Measurements from ENCODE around the gene BDH1. TPM values are rescaled to one million over a fixed set of nuclear protein-coding genes. Genes with fewer than 3 reads are reported as not detected.

Gene BDH1
- total and polyA plus RNA-seq, 2 of the 8 experiments (the other 6 are each of a cell fraction or from before 2014, with no cell fraction given): 27.2 to 28.1 TPM

DNA sequence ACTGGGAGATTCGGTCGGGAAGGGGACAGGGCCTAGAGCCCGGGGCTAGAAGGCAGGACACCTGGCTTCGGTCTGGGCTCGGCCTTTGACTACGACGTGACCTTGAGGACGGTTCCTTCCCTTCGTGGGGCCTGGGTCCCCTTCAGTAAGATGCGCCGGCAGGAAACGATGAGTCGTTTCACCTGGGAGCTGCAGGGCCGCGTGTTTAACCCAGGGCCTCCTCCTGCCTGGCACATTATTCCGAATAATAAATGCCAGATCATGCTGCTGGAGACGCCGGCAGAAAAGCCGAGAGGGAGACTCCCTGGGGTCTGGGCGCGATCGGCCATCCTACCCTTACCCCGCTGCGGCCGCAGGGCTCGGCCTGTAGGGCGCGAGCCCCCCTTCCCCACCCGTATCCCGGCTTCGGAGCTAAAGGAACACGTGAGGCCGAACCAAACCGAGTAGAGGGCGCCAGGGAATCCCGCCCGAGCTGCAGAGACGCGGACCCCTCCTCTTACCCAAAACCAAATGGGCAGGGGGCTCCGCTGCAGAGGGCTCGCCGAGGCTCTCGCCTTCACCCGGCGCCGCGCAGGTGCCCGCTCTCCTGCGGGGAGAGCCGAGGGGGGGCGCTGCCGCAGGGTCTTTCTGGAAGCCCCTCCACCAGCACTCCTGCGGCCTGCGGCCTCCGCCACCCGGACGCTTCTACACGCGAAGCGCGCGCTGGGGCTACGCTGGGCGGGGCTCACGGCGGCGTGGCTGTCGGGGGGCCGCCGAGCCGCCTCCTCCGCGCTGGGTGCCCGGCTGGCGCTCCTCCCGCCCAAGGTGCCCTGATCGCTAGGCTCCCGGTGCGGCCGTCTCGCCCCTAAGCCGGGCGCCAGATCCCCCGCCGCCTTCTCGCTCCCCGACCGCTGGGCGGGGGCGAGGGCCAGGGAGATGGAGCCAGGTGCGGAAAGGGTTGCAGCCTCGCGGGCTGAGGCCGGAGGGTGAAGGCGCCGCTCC, at the start of gene BDH1 (continued):
- TF ChIP-seq ASH2L (IDR thresholded peaks at IDR 0.05; ENCODE audit: low read length) (no peak), SP2 (IDR thresholded peaks at IDR 0.05; ENCODE audit: low read length) (no peak), BACH1 (IDR thresholded peaks at IDR 0.05; ENCODE audit: low read length) (no peak), SUZ12 (IDR thresholded peaks at IDR 0.05; ENCODE audit: low read length) (peak; percentile 51; the same call in 1 of the 2 replicates)
